ENCODE data around the gene TIFAB. TPM values are rescaled to one million over a fixed set of nuclear protein-coding genes. Genes with fewer than 3 reads are reported as not detected.

Gene TIFAB
- polyA plus RNA-seq, 1 of the 3 experiments (the other 2 are of a cell fraction) = not detected

DNA sequence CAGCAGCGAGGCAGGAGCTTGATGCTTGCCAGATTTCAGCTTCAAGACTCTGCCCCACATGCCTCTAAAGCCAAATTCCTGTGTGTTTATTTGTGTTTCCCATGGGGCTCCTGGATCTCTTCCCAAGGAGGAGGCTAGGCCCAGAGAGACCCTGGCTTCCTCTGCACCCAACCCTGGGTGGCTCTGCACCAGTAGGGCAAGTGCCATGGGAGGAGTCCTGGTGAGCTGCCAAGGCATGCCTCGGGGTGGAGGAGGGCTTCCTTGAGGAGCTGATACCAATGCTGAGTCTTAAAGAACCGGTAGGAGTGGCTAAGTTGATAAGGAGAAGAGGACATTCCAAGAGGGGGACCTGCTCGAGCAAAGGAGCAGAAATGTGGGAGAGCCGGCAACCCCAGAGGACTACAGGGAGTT, 6.8 kb upstream of the TIFAB start:
- ChIA-PET CTCF (interaction anchor here (1.1 to 18.5 kb wide), 14 partner anchors 7 to 371 kb away, joined by 3 to 791 read pairs (median 7); partner anchors contain the start of genes CXCL14 and DCANP1), POLR2A (no interaction called here)
- Histone ChIP-seq H3K9me2 (no peaks in the 10 kb centered on the region), H3K9ac (no peak overlapping the region), H3K4me1 (ENCODE audit: control insufficient read depth in 1 of 2, insufficient read depth in 2 of 2, low read depth in 1 of 2, low read length in 1 of 2) (no peaks in the 10 kb centered on the region; a peak in 1 of 4 replicates), H3F3A (replicated peaks; ENCODE audit: insufficient read depth) (no peaks in the 10 kb centered on the region), H3K4me3 (ENCODE audit: low read depth in 2 of 2, low read length in 1 of 2) (no peak overlapping the region), H3K27ac (ENCODE audit: low read depth in 2 of 2, low read length in 1 of 2) (no peak overlapping the region), H3K79me2 (ENCODE audit: insufficient read depth) (no peaks in the 10 kb centered on the region), H3K9me3 (no peaks in the 10 kb centered on the region), H3K27me3 (ENCODE audit: insufficient read depth) (peaks cover 50% of the 10 kb centered on the region), H3K36me3 (replicated peaks in 1 of 2; ENCODE audit: control insufficient read depth in 1 of 2, insufficient read depth in 2 of 2, low read length in 1 of 2) (no peaks in the 10 kb centered on the region), H4K20me1 (ENCODE audit: insufficient read depth) (no peaks in the 10 kb centered on the region), H2AFZ (ENCODE audit: low read depth) (no peak overlapping the region), H3K4me2 (no peak overlapping the region)
- no peak for TF ChIP-seq IRF3 (IDR thresholded peaks at IDR 0.05; ENCODE audit: low read depth, low read length)
- no peak for TF ChIP-seq FOXJ3 (CRISPR knock-in tag; IDR thresholded peaks at IDR 0.05)
- TF ChIP-seq TAF1 (IDR thresholded peaks at IDR 0.05; ENCODE audit: borderline replicate concordance, low read depth, low read length) = no peak
- no peak for TF ChIP-seq EZH2phosphoT487 (IDR thresholded peaks at IDR 0.05; ENCODE audit: borderline replicate concordance, low read depth)
- TF ChIP-seq YY1 (IDR thresholded peaks at IDR 0.05; ENCODE audit: low read depth) = no peak
- TF ChIP-seq, protein P1, sequence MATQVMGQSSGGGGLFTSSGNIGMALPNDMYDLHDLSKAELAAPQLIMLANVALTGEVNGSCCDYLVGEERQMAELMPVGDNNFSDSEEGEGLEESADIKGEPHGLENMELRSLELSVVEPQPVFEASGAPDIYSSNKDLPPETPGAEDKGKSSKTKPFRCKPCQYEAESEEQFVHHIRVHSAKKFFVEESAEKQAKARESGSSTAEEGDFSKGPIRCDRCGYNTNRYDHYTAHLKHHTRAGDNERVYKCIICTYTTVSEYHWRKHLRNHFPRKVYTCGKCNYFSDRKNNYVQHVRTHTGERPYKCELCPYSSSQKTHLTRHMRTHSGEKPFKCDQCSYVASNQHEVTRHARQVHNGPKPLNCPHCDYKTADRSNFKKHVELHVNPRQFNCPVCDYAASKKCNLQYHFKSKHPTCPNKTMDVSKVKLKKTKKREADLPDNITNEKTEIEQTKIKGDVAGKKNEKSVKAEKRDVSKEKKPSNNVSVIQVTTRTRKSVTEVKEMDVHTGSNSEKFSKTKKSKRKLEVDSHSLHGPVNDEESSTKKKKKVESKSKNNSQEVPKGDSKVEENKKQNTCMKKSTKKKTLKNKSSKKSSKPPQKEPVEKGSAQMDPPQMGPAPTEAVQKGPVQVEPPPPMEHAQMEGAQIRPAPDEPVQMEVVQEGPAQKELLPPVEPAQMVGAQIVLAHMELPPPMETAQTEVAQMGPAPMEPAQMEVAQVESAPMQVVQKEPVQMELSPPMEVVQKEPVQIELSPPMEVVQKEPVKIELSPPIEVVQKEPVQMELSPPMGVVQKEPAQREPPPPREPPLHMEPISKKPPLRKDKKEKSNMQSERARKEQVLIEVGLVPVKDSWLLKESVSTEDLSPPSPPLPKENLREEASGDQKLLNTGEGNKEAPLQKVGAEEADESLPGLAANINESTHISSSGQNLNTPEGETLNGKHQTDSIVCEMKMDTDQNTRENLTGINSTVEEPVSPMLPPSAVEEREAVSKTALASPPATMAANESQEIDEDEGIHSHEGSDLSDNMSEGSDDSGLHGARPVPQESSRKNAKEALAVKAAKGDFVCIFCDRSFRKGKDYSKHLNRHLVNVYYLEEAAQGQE (IDR thresholded peaks at IDR 0.05; ENCODE audit: low read depth, low read length) = no peak
- TF ChIP-seq SIN3A (IDR thresholded peaks at IDR 0.05; ENCODE audit: borderline replicate concordance, low read depth, low read length) = no peak
- no peak for TF ChIP-seq FOSL2 (IDR thresholded peaks at IDR 0.05; ENCODE audit: borderline replicate concordance, low read depth)
- TF ChIP-seq, protein P2, sequence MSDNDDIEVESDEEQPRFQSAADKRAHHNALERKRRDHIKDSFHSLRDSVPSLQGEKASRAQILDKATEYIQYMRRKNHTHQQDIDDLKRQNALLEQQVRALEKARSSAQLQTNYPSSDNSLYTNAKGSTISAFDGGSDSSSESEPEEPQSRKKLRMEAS (IDR thresholded peaks at IDR 0.05; ENCODE audit: low read depth) = no peak
- no peak for TF ChIP-seq EP300 (IDR thresholded peaks at IDR 0.05; ENCODE audit: borderline replicate concordance in 1 of 2, low read depth in 1 of 2, low read length in 1 of 2)
- 25% methylated on average over 4 of the region's 5 CpGs for WGBS (ENCODE audit: low lambda C conversion rate)
- DNase-seq = no peak

DNA sequence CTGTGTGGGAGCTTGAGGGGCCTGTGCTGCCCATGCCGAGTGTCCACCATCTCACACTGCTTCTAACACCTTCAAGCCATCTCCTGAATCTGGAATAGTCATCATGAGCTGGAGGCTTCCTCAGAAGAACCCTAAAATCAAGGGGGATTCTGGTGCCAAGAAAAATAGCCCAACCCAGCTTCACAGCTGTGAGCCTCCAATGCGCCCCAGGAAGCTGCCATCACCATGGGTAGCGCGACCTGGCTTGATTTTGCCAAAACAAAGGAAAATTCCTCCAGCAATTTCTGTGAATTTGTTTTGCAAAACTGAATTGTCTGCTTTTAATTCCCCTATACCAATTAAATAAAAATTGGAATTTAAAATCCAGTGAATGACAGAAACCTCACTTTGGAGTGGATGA, 6.2 kb upstream of the TIFAB start:
- Histone ChIP-seq H3K9me2 (no peaks in the 10 kb centered on the region), H3K9me3 (no peaks in the 10 kb centered on the region), H3K27ac (ENCODE audit: low read depth in 2 of 2, low read length in 1 of 2) (no peak overlapping the region), H4K20me1 (ENCODE audit: insufficient read depth) (no peaks in the 10 kb centered on the region), H2AFZ (ENCODE audit: low read depth) (no peak overlapping the region), H3F3A (replicated peaks; ENCODE audit: insufficient read depth) (no peaks in the 10 kb centered on the region), H3K4me3 (ENCODE audit: low read depth in 2 of 2, low read length in 1 of 2) (no peak overlapping the region), H3K4me1 (ENCODE audit: control insufficient read depth in 1 of 2, insufficient read depth in 2 of 2, low read depth in 1 of 2, low read length in 1 of 2) (no peaks in the 10 kb centered on the region; a peak in 1 of 4 replicates), H3K9ac (no peak overlapping the region), H3K4me2 (no peak overlapping the region), H3K36me3 (replicated peaks in 1 of 2; ENCODE audit: control insufficient read depth in 1 of 2, insufficient read depth in 2 of 2, low read length in 1 of 2) (no peaks in the 10 kb centered on the region), H3K27me3 (ENCODE audit: insufficient read depth) (peaks cover 44% of the 10 kb centered on the region), H3K79me2 (ENCODE audit: insufficient read depth) (no peaks in the 10 kb centered on the region)
- WGBS (ENCODE audit: low lambda C conversion rate) = 96% methylated on average over 4 of the region's 4 CpGs
- ChIA-PET POLR2A (no interaction called here), CTCF (interaction anchor here (0.7 to 18.5 kb wide), 33 partner anchors 8 to 410 kb away, joined by 3 to 791 read pairs (median 5); partner anchors contain the start of genes CXCL14 and DCANP1)
- DNase-seq = no peak
- TF ChIP-seq RXRA (IDR thresholded peaks at IDR 0.05; ENCODE audit: borderline replicate concordance, low read depth) = no peak
